AG09309 (cell line): Measurements from ENCODE around the gene PNP.
"Not testable (repeated sequence)": the region's sequence is repeated elsewhere in the genome, so short reads cannot be mapped to it uniquely, and the experiment has no call there.

Experiments
- DNase-seq: peaks from one replicate; pipeline ENCODE4 v3.0.0-alpha.2; 2010; ENCODE audit warnings: low read depth
- H3K4me3 ChIP-seq: 2 replicates; pipeline ENCODE4 v1.5.1; 2011; ENCODE audit warnings: mild to moderate bottlenecking, low read depth, low read length, moderate library complexity; ENCODE audit not compliant: control insufficient read depth
- TF ChIP-seq, protein P1 (sequence below): IDR thresholded peaks from 2 replicates; pipeline ENCODE4 v1.5.1; 2011; ENCODE audit warnings: mild to moderate bottlenecking, low read depth, low read length, inconsistent platforms; ENCODE audit not compliant: insufficient read depth, control insufficient read depth; ENCODE audit errors: missing control alignments

The PNP gene

DNA sequence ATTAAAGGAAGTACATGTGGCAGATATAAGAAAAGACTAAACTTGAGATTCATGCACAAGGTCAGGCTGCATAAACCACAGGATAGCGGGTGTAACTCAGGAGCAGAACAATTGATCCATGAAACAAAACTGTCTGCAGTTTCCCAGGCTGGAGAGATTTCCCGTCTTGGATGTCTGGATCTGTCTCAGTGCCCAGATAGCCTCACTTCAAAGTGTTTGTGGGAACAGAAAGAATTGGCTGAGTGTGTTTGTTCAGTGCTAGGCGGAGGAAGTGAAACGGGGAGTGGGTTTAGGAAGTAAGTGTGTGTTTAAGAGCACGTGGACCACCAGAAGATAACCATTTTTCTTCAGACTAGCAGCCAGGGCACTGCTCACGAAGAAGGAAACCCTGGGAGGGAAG is 34.7 kb downstream of the PNP start:
- no peak overlapping the region for H3K4me3 ChIP-seq
- no peak for DNase-seq
- TF ChIP-seq, protein P1, sequence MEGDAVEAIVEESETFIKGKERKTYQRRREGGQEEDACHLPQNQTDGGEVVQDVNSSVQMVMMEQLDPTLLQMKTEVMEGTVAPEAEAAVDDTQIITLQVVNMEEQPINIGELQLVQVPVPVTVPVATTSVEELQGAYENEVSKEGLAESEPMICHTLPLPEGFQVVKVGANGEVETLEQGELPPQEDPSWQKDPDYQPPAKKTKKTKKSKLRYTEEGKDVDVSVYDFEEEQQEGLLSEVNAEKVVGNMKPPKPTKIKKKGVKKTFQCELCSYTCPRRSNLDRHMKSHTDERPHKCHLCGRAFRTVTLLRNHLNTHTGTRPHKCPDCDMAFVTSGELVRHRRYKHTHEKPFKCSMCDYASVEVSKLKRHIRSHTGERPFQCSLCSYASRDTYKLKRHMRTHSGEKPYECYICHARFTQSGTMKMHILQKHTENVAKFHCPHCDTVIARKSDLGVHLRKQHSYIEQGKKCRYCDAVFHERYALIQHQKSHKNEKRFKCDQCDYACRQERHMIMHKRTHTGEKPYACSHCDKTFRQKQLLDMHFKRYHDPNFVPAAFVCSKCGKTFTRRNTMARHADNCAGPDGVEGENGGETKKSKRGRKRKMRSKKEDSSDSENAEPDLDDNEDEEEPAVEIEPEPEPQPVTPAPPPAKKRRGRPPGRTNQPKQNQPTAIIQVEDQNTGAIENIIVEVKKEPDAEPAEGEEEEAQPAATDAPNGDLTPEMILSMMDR, result no peak

DNA sequence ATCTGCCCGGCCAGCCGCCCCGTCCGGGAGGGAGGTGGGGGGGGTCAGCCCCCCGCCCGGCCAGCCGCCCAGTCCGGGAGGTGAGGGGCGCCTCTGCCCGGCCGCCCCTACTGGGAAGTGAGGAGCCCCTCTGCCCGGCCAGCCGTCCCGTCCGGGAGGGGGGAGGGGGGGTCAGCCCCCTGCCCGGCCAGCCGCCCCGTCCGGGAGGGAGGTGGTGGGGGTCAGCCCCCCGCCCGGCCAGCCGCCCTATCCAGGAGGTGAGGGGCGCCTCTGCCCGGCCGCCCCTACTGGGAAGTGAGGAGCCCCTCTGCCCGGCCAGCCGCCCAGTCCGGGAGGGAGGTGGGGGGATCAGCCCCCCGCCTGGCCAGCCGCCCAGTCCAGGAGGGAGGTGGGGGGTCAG is 37.1 kb downstream of the PNP start:
- H3K4me3 ChIP-seq, DNase-seq: not testable (repeated sequence)

DNA sequence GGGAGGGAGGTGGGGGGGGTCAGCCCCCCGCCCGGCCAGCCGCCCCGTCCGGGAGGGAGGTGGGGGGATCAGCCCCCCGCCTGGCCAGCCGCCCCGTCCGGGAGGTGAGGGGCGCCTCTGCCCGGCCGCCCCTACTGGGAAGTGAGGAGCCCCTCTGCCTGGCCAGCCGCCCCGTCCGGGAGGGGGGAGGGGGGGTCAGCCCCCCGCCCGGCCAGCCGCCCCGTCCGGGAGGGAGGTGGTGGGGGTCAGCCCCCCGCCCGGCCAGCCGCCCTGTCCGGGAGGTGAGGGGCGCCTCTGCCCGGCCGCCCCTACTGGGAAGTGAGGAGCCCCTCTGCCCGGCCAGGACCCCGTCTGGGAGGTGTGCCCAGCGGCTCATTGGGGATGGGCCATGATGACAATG is 37.5 kb downstream of the PNP start:
- DNase-seq, H3K4me3 ChIP-seq: not testable (repeated sequence)

DNA sequence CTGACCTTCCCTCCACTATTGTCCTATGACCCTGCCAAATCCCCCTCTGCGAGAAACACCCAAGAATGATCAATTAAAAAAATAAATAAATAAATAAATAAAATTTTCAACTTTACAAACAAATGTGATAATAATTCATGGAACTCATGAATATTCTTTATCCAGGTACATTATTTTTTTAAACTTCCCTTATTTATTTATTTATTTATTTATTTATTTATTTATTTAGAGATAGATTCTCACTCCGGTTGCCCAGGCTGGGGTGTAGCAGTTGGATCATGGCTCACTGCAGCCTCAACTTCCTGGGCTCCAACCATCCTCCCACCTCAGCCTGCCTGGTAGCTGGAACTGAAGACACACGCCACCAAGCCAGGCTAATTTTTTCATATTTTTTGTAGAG is 38.3 kb downstream of the PNP start:
- not testable (repeated sequence) for H3K4me3 ChIP-seq, DNase-seq

DNA sequence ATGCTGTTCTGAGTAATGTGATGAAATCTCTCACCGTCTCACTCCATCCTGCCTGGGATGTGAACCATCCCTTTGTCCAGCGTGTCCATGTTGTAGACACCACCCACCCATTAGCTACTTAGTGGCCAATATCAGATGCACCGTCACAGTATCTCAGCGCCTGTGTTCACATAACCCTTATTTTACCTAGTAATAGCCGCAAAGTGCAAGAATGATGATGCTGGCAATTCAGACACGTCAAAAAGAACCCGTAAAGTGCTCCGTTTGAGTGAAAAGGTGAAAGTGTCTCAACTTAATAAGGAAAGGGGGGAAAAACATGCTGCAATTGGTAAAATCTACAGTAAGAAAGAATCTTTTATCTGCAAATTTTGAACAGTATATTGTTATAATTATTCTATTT is 39.2 kb downstream of the PNP start:
- TF ChIP-seq, protein P1, result no peak
- DNase-seq, result no peak
- H3K4me3 ChIP-seq, result no peak overlapping the region

DNA sequence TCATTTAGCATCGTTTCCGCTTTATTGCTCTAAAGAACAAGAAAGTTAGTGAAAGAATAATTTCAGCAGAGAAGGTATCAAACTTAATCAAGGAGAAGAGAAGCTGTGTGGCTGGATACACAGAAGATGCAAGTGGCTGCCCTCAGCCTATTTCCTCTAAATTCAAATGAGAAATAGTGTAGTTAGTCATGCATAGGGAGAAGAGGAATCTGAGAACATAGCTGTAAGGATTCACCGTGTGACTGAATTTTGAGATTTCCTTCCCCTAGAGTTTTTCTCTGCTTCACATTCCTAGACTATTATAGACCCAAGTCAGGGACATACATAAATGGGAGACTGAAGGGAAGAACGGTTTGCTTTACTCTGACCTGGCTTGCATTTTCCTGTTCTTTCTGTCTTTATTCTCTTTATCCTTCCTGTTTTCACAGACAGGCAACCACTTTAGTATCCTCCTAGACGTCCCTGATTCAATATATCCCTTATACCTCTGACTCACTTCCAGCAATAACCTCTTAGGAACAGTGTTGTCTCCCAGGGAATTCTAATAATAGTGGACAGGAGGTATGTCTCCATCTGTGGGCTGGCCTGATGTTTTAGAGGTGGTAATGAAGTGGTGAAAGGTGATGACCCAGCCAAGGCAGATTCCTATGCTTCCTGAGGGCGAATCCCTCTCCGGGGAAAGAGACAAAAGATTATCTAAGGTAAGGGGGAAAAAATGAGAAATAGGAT is 43.1 kb downstream of the PNP start:
- H3K4me3 ChIP-seq, result no peak overlapping the region
- TF ChIP-seq, protein P1, result no peak
- DNase-seq, result no peak

DNA sequence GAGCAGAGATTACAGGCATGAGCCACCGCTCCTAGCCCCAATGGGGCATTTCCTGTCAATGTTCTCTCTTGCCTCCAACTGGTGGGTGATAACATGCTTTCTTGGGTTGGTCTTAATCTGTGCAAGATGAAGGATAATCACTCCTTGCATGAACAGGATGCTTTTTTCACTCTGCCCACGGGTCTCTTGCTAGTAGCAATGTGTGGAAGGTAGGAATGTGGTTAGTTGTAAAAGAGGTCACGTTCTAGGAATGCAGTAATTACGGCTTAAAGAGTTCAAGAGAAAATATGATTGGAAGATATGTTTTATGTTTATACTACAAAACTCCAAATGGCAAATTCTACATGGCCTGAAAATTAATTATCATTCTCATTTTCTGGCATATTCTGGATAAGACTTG is 46.6 kb downstream of the PNP start:
- DNase-seq, result no peak
- H3K4me3 ChIP-seq, result no peak overlapping the region
- TF ChIP-seq, protein P1, result no peak

DNA sequence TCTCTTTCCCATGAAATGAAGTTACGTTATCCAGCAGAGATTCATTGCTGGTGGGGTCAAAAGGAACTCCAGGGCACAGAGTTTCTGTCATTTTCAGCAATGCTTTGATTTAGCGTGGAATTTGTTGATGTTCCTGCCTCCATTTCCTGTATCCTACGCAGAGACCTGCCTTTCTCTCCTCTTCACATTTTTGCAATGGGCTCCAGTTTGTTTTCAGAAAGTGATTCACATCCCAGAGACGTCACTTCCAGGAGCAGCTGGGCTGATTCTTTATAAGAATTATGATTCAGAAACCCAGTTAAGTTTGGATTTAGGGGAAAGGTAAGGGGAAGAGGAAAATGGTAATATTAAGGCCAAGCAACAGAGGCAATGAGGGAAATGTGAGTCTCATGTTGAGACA is 47.7 kb downstream of the PNP start:
- H3K4me3 ChIP-seq, result no peak overlapping the region
- no peak for DNase-seq
- TF ChIP-seq, protein P1, result no peak
